GM12865 (cell line): Measurements from ENCODE around the gene CCL11.

Source experiments
- DNase-seq: peaks from one replicate; pipeline ENCODE4 v3.0.0; 2010; ENCODE audit warnings: low read depth
- H3K4me3 ChIP-seq: 2 replicates; pipeline ENCODE4 v1.5.1; 2011; ENCODE audit warnings: mild to moderate bottlenecking, low read depth, low read length, control low read depth
- TF ChIP-seq, protein P1 (sequence below): IDR thresholded peaks from 2 replicates; pipeline ENCODE4 v1.5.1; 2011; ENCODE audit warnings: low read length, control low read depth, low read depth, inconsistent platforms; ENCODE audit not compliant: insufficient read depth; ENCODE audit errors: missing control alignments

Gene CCL11

DNA sequence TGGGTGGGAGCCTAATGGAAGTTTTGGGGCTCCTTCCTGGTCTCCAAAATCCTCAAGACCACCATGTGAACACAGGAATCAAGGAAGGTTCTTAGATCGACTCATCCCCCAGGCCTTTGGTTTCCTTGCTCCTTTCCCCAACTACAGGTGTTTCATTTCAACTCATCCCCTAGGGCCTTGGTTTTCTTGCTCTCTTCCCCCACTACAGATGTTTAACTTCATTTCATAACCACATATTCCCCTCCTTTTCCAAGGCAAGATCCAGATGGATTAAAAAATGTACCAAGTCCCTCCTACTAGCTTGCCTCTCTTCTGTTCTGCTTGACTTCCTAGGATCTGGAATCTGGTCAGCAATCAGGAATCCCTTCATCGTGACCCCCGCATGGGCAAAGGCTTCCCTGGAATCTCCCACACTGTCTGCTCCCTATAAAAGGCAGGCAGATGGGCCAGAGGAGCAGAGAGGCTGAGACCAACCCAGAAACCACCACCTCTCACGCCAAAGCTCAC, at the start of gene CCL11:
CCL11 (plus strand) TSS at position 457 of the 507 bp plus-strand sequence. CDS start 67 bp downstream, outside the sequence.
- no peak within 1 kb of the TSS for H3K4me3 ChIP-seq
- TF ChIP-seq, protein P1, sequence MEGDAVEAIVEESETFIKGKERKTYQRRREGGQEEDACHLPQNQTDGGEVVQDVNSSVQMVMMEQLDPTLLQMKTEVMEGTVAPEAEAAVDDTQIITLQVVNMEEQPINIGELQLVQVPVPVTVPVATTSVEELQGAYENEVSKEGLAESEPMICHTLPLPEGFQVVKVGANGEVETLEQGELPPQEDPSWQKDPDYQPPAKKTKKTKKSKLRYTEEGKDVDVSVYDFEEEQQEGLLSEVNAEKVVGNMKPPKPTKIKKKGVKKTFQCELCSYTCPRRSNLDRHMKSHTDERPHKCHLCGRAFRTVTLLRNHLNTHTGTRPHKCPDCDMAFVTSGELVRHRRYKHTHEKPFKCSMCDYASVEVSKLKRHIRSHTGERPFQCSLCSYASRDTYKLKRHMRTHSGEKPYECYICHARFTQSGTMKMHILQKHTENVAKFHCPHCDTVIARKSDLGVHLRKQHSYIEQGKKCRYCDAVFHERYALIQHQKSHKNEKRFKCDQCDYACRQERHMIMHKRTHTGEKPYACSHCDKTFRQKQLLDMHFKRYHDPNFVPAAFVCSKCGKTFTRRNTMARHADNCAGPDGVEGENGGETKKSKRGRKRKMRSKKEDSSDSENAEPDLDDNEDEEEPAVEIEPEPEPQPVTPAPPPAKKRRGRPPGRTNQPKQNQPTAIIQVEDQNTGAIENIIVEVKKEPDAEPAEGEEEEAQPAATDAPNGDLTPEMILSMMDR = no peak

GRCh38 chr17:34236281-34236892, 49.2 kb upstream of the CCL11 start:
- H3K4me3 ChIP-seq = no peak overlapping the region
- no peak for DNase-seq
- TF ChIP-seq, protein P1 = no peak

More for the DNA sequence above, at the start of gene CCL11:
- no peak for DNase-seq

DNA sequence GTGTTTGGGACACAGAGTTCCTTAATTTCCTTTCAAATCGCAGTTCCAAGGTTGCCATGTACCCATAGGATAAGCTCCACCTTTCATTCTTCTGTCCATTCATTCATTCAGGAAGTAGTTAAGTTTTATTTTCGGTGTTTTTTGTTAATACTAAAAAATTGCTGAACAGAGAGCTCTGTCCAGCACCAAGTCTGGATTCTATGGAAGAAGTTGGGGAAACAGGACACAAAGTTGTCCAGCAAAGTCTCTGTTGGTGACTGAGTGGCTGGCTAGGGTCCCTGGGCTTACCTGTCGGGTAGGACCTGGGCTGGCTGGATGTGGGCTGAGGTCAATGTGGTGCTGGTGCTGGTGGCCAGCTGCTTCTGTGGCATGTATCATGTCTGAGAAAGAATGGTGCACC, 48.1 kb upstream of the CCL11 start:
- DNase-seq = no peak
- no peak overlapping the region for H3K4me3 ChIP-seq
- TF ChIP-seq, protein P1 = no peak

GRCh38 chr17:34241062-34241461, 44.5 kb upstream of the CCL11 start:
- H3K4me3 ChIP-seq = no peak overlapping the region
- no peak for DNase-seq
- TF ChIP-seq, protein P1 = no peak

- DNase-seq = peak; percentile 42
- TF ChIP-seq, protein P1 = no peak
- no peak overlapping the region for H3K4me3 ChIP-seq
These were observed 42.8 kb upstream of the CCL11 start for GRCh38 chr17:34242587-34243363.

DNA sequence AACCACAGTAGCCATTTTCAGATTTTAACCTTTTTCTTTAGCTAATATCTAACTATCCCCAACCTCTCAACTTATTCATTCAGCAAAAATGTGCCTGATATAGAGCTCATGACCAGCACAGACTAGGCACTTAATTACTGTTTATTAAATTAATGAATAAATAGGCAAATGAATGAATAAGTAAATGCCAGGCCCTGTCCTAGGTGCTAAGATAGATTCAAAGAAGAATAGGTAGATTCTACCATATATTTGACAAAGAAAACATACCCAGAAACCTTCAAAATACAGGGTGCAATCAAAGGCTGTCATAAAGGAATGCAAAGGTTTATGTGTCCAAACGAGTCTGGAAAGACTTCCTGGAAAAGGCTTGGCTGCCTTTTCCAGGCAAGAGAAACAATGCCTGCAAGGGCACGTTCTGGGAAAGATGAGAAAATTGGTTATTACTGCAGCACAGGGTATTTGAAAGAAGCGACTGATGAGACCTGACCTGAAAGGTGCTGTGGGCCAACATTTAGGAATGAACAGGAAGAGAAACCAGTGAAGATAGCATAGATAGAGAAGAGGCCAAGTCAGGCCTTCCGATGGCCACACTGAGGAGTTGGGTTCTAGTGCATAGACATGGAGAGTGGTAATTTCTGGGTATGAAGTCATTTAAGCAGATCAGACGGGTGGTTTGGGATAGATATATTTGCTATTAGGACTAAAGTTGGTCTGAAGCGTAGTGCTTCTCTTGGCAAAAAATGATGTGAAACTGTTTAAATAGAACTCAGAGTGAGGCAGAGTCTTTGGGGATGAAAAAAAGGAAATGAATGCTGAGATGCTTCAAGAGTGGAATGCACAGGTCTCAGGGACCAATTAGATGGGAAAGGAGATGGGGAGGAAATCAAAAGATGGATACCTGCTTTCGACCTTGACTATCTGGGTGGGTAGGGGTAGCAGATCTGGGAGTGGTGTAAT, 41.9 kb upstream of the CCL11 start:
- no peak overlapping the region for H3K4me3 ChIP-seq
- DNase-seq = no peak
- TF ChIP-seq, protein P1 = no peak
